Hepatocyte (in vitro differentiated cells): ENCODE results near the gene CEP55. TPM values are rescaled to one million over a fixed set of nuclear protein-coding genes. Genes with fewer than 3 reads are reported as not detected.
A peak's percentile ranks its signal among the peaks of the same experiment; 100 is the strongest.
"Not testable (repeated sequence)": the region's sequence is repeated elsewhere in the genome, so short reads cannot be mapped to it uniquely, and the experiment has no call there.

Source experiments
- DNase-seq: peaks from one replicate; pipeline ENCODE4 v3.0.0-alpha.2; 2016; ENCODE audit warnings: low spot score
- H2AFZ ChIP-seq: fragments of 200-600 bp; sonication (generic); 2 replicates; pipeline ENCODE4 v1.6.0; 2016; ENCODE audit warnings: antibody characterized with exemption, mild to moderate bottlenecking
- H3K27ac ChIP-seq: fragments of 200-600 bp; sonication (generic); 2 replicates; pipeline ENCODE4 v1.5.1; 2016; ENCODE audit warnings: mild to moderate bottlenecking
- H3K27me3 ChIP-seq: fragments of 200-600 bp; sonication (generic); 2 replicates; pipeline ENCODE4 v1.6.1; 2016
- H3K36me3 ChIP-seq: fragments of 200-600 bp; sonication (generic); replicated peaks from 2 replicates; pipeline ENCODE4 v1.5.1; 2016; ENCODE audit warnings: low read depth; ENCODE audit not compliant: insufficient read depth
- H3K4me1 ChIP-seq: fragments of 200-600 bp; sonication (generic); 2 replicates; pipeline ENCODE4 v1.5.1; 2016; ENCODE audit warnings: mild to moderate bottlenecking, moderate library complexity; ENCODE audit not compliant: insufficient read depth
- H3K4me2 ChIP-seq: fragments of 200-600 bp; sonication (generic); 2 replicates; pipeline ENCODE4 v1.6.0; 2016
- H3K4me3 ChIP-seq: fragments of 200-600 bp; sonication (generic); 2 replicates; pipeline ENCODE4 v1.5.1; 2016; ENCODE audit warnings: mild to moderate bottlenecking
- H3K79me2 ChIP-seq: fragments of 200-600 bp; sonication (generic); 2 replicates; pipeline ENCODE4 v1.6.0; 2017; ENCODE audit warnings: mild to moderate bottlenecking
- H3K9me2 ChIP-seq: fragments of 200-600 bp; sonication (generic); replicated peaks from 2 replicates; pipeline ENCODE4 v1.6.0; 2017; ENCODE audit warnings: mild to moderate bottlenecking; ENCODE audit not compliant: insufficient read depth
- H3K9me3 ChIP-seq: fragments of 200-600 bp; sonication (generic); 2 replicates; pipeline ENCODE4 v1.5.1; 2016; ENCODE audit warnings: low read depth, mild to moderate bottlenecking
- H4K20me1 ChIP-seq: fragments of 200-600 bp; sonication (generic); 2 replicates; pipeline ENCODE4 v1.6.0; 2016; ENCODE audit warnings: mild to moderate bottlenecking; ENCODE audit not compliant: insufficient read depth, poor library complexity, severe bottlenecking
- CTCF ChIP-seq: fragments of 200-600 bp; sonication (generic); IDR thresholded peaks from 2 replicates; pipeline ENCODE4 v1.5.1; 2016; ENCODE audit warnings: antibody characterized with exemption, mild to moderate bottlenecking; ENCODE audit not compliant: poor library complexity
- EZH2 ChIP-seq: fragments of 200-600 bp; sonication (generic); IDR thresholded peaks from 2 replicates; pipeline ENCODE4 v1.6.1; 2016; ENCODE audit warnings: antibody characterized with exemption, mild to moderate bottlenecking, borderline replicate concordance
- EZH2phosphoT487 ChIP-seq: fragments of 200-600 bp; sonication (generic); IDR thresholded peaks from one replicate; pipeline ENCODE4 v1.6.1; 2018; ENCODE audit warnings: antibody characterized with exemption, mild to moderate bottlenecking, low read depth, moderate library complexity; ENCODE audit not compliant: unreplicated experiment, severe bottlenecking
- WGBS: methylation state at CpG from one replicate; pipeline ENCODE4 v1.1.6; 2016; ENCODE audit warnings: low lambda C conversion rate; ENCODE audit errors: missing lambda C conversion rate; 5-methylcytosine and 5-hydroxymethylcytosine counted together
- polyA plus RNA-seq: library from polyadenylated mRNA; unstranded; fragments of >200 nt; fragmentation: Nextera tagmentation; extraction: Ambion mirVana; gene quantifications from 2 replicates; pipeline ENCODE4 v1.2.1, GENCODE V29; 2016
- total RNA-seq: library from RNA; depleted of rRNA; stranded (reverse); fragments of >200 nt; gene quantifications from 2 replicates; pipeline ENCODE4 v1.2.3, GENCODE V29; 2014

The CEP55 gene
- total and polyA plus RNA-seq, 2 experiments from 2014 or later: 4.0 to 5.4 TPM

GRCh38 chr10:93535293-93535692, 38.9 kb downstream of the CEP55 start:
- Histone ChIP-seq H3K4me1 (no peaks in the 10 kb centered on the region), H3K4me2 (no peak overlapping the region), H3K79me2 (no peaks in the 10 kb centered on the region), H3K4me3 (no peak overlapping the region), H3K27ac (no peak overlapping the region), H3K27me3 (no peaks in the 10 kb centered on the region), H3K9me2 (no peaks in the 10 kb centered on the region), H2AFZ (no peak overlapping the region), H3K9me3 (no peaks in the 10 kb centered on the region), H3K36me3 (no peaks in the 10 kb centered on the region), H4K20me1 (no peaks in the 10 kb centered on the region)
- no peak for TF ChIP-seq EZH2
- no peak for TF ChIP-seq EZH2phosphoT487
- no peak for TF ChIP-seq CTCF
- DNase-seq: no peak
- WGBS: 90% methylated on average over 5 of the region's 5 CpGs

- H3K4me1 ChIP-seq, H3K4me3 ChIP-seq, H3K9me3 ChIP-seq, H3K27me3 ChIP-seq, H2AFZ ChIP-seq, H3K9me2 ChIP-seq, H3K36me3 ChIP-seq, H3K79me2 ChIP-seq, H3K4me2 ChIP-seq, DNase-seq, H3K27ac ChIP-seq, H4K20me1 ChIP-seq: not testable (repeated sequence)
- 93% methylated on average over 4 of the region's 4 CpGs for WGBS
Measured at GRCh38 chr10:93540871-93541270, 44.5 kb downstream of the CEP55 start.

- H3K27me3 ChIP-seq: no peaks in the 10 kb centered on the region
- peak; percentile 80 for DNase-seq
Measured at GRCh38 chr10:93541402-93542357, 45.3 kb downstream of the CEP55 start.

More at GRCh38 chr10:93541402-93542357, 45.3 kb downstream of the CEP55 start:
- H3K4me2 ChIP-seq: peak overlapping the region; percentile 76
- no peak overlapping the region for H3K4me3 ChIP-seq
- no peaks in the 10 kb centered on the region for H3K4me1 ChIP-seq
- peak overlapping the region; percentile 72 for H3K27ac ChIP-seq
- TF ChIP-seq EZH2phosphoT487 (no peak), CTCF (peak; percentile 83), EZH2 (no peak)
- WGBS: 62% methylated on average over 23 of the region's 23 CpGs
- peak overlapping the region; percentile 57 for H2AFZ ChIP-seq
- no peaks in the 10 kb centered on the region for H3K36me3 ChIP-seq
- no peaks in the 10 kb centered on the region for H3K79me2 ChIP-seq
- H3K9me3 ChIP-seq: no peaks in the 10 kb centered on the region
- H3K9me2 ChIP-seq: no peaks in the 10 kb centered on the region
- H4K20me1 ChIP-seq: no peaks in the 10 kb centered on the region
